AG09309 (cell line): Measurements from ENCODE around the gene CTLA4.

Experiments
- DNase-seq: peaks from one replicate; pipeline ENCODE4 v3.0.0-alpha.2; 2010; ENCODE audit warnings: low read depth
- H3K4me3 ChIP-seq: 2 replicates; pipeline ENCODE4 v1.5.1; 2011; ENCODE audit warnings: mild to moderate bottlenecking, low read depth, low read length, moderate library complexity; ENCODE audit not compliant: control insufficient read depth
- TF ChIP-seq, protein P1 (sequence below): IDR thresholded peaks from 2 replicates; pipeline ENCODE4 v1.5.1; 2011; ENCODE audit warnings: mild to moderate bottlenecking, low read depth, low read length, inconsistent platforms; ENCODE audit not compliant: insufficient read depth, control insufficient read depth; ENCODE audit errors: missing control alignments

The CTLA4 gene

DNA sequence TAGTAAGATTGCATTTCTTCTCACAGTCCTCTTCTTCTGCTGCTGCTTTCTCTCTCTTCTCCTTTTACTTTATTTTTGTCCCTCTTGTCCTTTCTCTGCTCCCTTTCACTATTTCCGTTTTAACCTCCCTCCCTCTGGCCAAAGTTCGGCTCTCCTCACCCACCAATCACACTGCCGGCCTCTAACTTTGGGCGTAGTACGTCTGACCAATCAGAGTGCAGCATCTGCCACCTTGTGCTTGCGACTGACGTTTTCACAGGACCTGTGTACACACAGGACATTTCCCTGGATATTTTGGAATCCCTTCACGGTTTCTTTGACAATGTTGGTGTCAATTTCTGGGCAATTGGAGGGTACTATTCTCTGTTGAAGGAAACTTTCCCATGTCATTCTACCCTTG, 46.4 kb downstream of the CTLA4 start:
- H3K4me3 ChIP-seq, result no peak overlapping the region
- TF ChIP-seq, protein P1, sequence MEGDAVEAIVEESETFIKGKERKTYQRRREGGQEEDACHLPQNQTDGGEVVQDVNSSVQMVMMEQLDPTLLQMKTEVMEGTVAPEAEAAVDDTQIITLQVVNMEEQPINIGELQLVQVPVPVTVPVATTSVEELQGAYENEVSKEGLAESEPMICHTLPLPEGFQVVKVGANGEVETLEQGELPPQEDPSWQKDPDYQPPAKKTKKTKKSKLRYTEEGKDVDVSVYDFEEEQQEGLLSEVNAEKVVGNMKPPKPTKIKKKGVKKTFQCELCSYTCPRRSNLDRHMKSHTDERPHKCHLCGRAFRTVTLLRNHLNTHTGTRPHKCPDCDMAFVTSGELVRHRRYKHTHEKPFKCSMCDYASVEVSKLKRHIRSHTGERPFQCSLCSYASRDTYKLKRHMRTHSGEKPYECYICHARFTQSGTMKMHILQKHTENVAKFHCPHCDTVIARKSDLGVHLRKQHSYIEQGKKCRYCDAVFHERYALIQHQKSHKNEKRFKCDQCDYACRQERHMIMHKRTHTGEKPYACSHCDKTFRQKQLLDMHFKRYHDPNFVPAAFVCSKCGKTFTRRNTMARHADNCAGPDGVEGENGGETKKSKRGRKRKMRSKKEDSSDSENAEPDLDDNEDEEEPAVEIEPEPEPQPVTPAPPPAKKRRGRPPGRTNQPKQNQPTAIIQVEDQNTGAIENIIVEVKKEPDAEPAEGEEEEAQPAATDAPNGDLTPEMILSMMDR, result no peak
- no peak for DNase-seq

DNA sequence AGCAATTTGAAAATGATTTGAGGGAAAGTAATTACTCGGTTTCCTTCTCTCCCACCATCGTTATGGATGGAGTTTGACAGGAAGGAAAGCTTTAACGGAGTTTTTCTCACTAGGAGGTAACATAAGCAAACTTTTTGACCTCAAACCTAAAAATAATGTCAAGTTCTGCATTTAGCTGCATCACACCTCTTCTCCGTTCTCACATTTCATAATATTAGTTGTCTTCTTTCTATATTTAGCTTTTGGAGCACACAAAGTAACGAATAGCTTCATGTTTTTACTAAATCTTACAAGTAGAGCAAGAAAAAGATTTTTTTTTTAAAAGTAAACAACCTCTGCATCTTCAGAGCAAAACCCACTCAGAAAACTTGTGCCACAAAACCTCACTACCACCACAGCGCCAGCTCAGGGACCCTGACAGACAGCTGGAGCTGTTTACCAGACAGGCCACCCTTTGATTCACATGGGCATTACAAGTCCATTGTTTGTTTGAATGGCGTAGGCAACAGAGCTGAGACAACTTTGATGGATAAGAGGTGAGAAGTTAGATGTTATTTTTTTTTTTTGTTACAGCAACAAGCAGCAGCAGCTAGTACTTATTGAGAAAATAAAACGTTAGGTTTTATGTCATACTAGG, 47.1 kb downstream of the CTLA4 start:
- no peak for DNase-seq
- TF ChIP-seq, protein P1, result no peak
- no peak overlapping the region for H3K4me3 ChIP-seq

DNA sequence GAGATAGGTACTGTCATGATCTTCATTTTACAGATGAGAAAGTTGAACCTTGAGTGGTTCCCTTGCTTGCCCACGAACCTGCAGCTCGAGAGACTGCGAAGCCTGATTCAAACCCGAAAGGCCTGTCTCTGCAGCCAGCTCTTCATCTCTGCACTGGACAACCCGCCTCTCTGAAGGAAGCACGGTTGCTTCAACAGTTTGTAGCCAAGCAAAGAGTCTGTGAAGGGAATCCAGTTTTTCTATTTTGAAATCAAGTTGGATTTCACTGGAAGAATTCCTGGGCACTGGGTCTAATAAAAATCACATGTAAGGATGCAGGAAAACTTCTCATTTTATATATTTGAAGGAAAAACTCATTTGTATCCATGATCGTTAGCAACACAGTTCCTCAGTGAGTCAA, 47.7 kb downstream of the CTLA4 start:
- peak overlapping the region; percentile 32 for H3K4me3 ChIP-seq
- no peak for DNase-seq
- TF ChIP-seq, protein P1, result no peak

DNA sequence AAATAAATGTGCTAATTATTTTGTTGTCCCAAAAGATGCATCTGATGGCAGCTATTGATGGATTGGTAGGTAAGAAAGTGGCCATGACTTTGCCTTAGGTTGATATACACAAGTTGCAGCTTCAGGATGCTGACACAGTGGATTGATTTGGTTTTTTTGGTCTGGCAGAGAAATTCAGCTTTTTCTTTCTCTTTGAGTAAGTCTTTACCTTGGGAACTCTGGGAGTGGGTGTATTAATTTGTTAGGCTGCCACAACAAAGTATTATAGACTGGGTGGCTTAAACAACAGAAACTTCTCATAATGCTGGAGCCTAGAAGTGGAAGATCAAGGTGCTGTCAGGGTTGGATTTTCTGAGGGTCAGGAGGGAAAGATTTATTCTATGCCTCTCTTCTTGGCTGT, 49.2 kb downstream of the CTLA4 start:
- TF ChIP-seq, protein P1, result no peak
- DNase-seq, result no peak
- H3K4me3 ChIP-seq, result no peak overlapping the region

DNA sequence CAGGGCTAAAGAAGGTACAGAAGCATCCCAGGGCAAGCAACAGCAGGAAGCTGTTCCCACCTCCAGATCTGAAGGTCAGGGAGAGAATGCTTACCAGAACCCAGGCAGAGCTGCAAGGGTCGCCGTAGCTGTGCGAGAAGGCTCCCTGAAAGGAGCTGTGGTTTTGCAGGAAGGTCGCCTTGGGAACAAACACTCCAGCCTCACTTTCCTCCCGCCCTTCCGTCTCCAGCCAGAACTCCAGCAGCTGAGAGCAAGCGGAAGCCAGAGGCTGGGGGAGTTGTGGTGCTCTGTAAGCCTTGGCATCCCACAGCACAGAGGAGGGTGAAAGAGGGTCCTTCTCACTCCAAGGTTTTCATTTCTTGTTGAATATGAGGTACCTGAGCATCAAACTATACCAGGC, 50.7 kb downstream of the CTLA4 start:
- no peak for DNase-seq
- TF ChIP-seq, protein P1, result no peak
- H3K4me3 ChIP-seq, result no peak overlapping the region

DNA sequence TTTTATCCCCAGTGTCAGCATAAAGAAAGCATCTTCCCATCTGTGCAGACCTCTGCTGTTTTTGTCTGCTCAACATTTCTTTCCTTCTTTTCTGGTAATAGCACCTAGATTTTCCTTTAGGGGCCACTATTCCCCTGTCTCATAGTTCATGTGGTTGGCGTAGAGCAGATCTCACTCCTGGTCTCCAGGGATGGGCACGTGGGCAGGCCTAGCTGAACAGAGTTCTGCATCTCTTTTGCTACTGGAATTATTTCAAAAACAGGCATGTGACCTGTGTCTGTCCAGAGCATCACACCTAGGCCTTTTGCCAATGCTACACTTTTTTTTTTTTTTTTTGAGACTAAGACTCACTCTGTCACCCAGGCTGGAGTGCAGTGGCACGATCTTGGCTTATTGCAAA, 51.3 kb downstream of the CTLA4 start:
- no peak for DNase-seq

More for the DNA sequence above, 51.3 kb downstream of the CTLA4 start:
- H3K4me3 ChIP-seq, result no peak overlapping the region
- TF ChIP-seq, protein P1, result no peak
